Mucosa of stomach (tissue), 1 donor: ENCODE data around the gene MGST1.

Experiments used
- H3K27me3 ChIP-seq: one replicate; pipeline ENCODE4 v1.7.0; 2013; ENCODE audit warnings: mild to moderate bottlenecking, low read length; ENCODE audit not compliant: control insufficient read depth, insufficient read depth
- H3K36me3 ChIP-seq: one replicate; pipeline ENCODE4 v1.7.0; 2013; ENCODE audit warnings: low read length; ENCODE audit not compliant: control insufficient read depth, insufficient read depth
- H3K4me1 ChIP-seq: one replicate; pipeline ENCODE4 v1.7.0; 2013; ENCODE audit warnings: mild to moderate bottlenecking, low read length; ENCODE audit not compliant: control insufficient read depth, insufficient read depth
- H3K4me3 ChIP-seq: one replicate; pipeline ENCODE4 v1.7.0; 2013; ENCODE audit warnings: low read length
- H3K9ac ChIP-seq: one replicate; pipeline ENCODE4 v1.7.0; 2013; ENCODE audit warnings: mild to moderate bottlenecking, low read length, moderate library complexity
- H3K9me3 ChIP-seq: one replicate; pipeline ENCODE4 v1.7.0; 2013; ENCODE audit warnings: mild to moderate bottlenecking, low read length, moderate library complexity; ENCODE audit not compliant: control insufficient read depth
- donor health status: Pancreatic carcinoma.

Gene MGST1

GRCh38 chr12:16327963-16328362 lies 19.5 kb upstream of the MGST1 start:
- no peak overlapping the region for H3K9ac ChIP-seq
- peaks cover 7% of the 10 kb centered on the region for H3K4me1 ChIP-seq
- no peaks in the 10 kb centered on the region for H3K36me3 ChIP-seq
- no peaks in the 10 kb centered on the region for H3K27me3 ChIP-seq
- no peak overlapping the region for H3K4me3 ChIP-seq
- H3K9me3 ChIP-seq = no peaks in the 10 kb centered on the region

- Histone ChIP-seq H3K9ac (no peak overlapping the region), H3K27me3 (no peaks in the 10 kb centered on the region), H3K9me3 (no peaks in the 10 kb centered on the region), H3K4me3 (no peak overlapping the region), H3K4me1 (peaks cover 5% of the 10 kb centered on the region), H3K36me3 (no peaks in the 10 kb centered on the region)
Measured at GRCh38 chr12:16329594-16329993, 17.9 kb upstream of the MGST1 start.

- Histone ChIP-seq H3K9ac (no peak overlapping the region), H3K27me3 (no peaks in the 10 kb centered on the region)
Measured at GRCh38 chr12:16330560-16330959, 16.9 kb upstream of the MGST1 start.

GRCh38 chr12:16331998-16332397 lies 15.4 kb upstream of the MGST1 start:
- H3K27me3 ChIP-seq = no peaks in the 10 kb centered on the region
- no peak overlapping the region for H3K9ac ChIP-seq
- H3K4me1 ChIP-seq = no peaks in the 10 kb centered on the region
- no peaks in the 10 kb centered on the region for H3K9me3 ChIP-seq
- H3K36me3 ChIP-seq = no peaks in the 10 kb centered on the region
- no peak overlapping the region for H3K4me3 ChIP-seq

More at GRCh38 chr12:16330560-16330959, 16.9 kb upstream of the MGST1 start:
- H3K4me1 ChIP-seq = no peaks in the 10 kb centered on the region
- no peaks in the 10 kb centered on the region for H3K9me3 ChIP-seq
- no peaks in the 10 kb centered on the region for H3K36me3 ChIP-seq
- no peak overlapping the region for H3K4me3 ChIP-seq

GRCh38 chr12:16335838-16336237 lies 11.6 kb upstream of the MGST1 start:
- H3K9me3 ChIP-seq = no peaks in the 10 kb centered on the region
- no peak overlapping the region for H3K4me3 ChIP-seq
- no peaks in the 10 kb centered on the region for H3K36me3 ChIP-seq
- H3K27me3 ChIP-seq = no peaks in the 10 kb centered on the region
- no peak overlapping the region for H3K9ac ChIP-seq
- no peaks in the 10 kb centered on the region for H3K4me1 ChIP-seq

GRCh38 chr12:16344269-16344668 lies 3.2 kb upstream of the MGST1 start:
- Histone ChIP-seq H3K27me3 (no peaks in the 10 kb centered on the region), H3K4me1 (no peaks in the 10 kb centered on the region), H3K4me3 (no peak overlapping the region), H3K36me3 (no peaks in the 10 kb centered on the region), H3K9me3 (no peaks in the 10 kb centered on the region), H3K9ac (no peak overlapping the region)

- H3K9me3 ChIP-seq = no peaks in the 10 kb centered on the region
- no peaks in the 10 kb centered on the region for H3K36me3 ChIP-seq
- no peak overlapping the region for H3K4me3 ChIP-seq
- H3K9ac ChIP-seq = no peak overlapping the region
- H3K4me1 ChIP-seq = peaks cover 3% of the 10 kb centered on the region
- H3K27me3 ChIP-seq = no peaks in the 10 kb centered on the region
Measured at GRCh38 chr12:16345105-16345504, 2.3 kb upstream of the MGST1 start.

- H3K36me3 ChIP-seq = no peaks in the 10 kb centered on the region
- peaks cover 8% of the 10 kb centered on the region for H3K4me1 ChIP-seq
- peak overlapping the region; percentile 69 for H3K4me3 ChIP-seq
- no peaks in the 10 kb centered on the region for H3K9me3 ChIP-seq
- no peaks in the 10 kb centered on the region for H3K27me3 ChIP-seq
- H3K9ac ChIP-seq = peak overlapping the region; percentile 83
Measured at GRCh38 chr12:16346958-16347357, 487 bp upstream of the MGST1 start.

GRCh38 chr12:16348435-16349130 lies 1.1 kb downstream of the MGST1 start:
- Histone ChIP-seq H3K27me3 (no peaks in the 10 kb centered on the region), H3K9me3 (no peaks in the 10 kb centered on the region), H3K4me1 (peaks cover 8% of the 10 kb centered on the region), H3K9ac (peak overlapping the region; percentile 83), H3K36me3 (no peaks in the 10 kb centered on the region), H3K4me3 (peak overlapping the region; percentile 69)

- H3K4me1 ChIP-seq = peaks cover 8% of the 10 kb centered on the region
- peak overlapping the region; percentile 29 for H3K4me3 ChIP-seq
- H3K9ac ChIP-seq = peak overlapping the region; percentile 83
- no peaks in the 10 kb centered on the region for H3K36me3 ChIP-seq
- no peaks in the 10 kb centered on the region for H3K27me3 ChIP-seq
- H3K9me3 ChIP-seq = no peaks in the 10 kb centered on the region
Measured at GRCh38 chr12:16349131-16349460, 1.7 kb downstream of the MGST1 start.

- H3K4me1 ChIP-seq = peaks cover 8% of the 10 kb centered on the region
Measured at GRCh38 chr12:16350682-16351081, 3.2 kb downstream of the MGST1 start.

GRCh38 chr12:16352481-16352880 lies 5.0 kb downstream of the MGST1 start:
- H3K9me3 ChIP-seq = no peaks in the 10 kb centered on the region
- no peak overlapping the region for H3K4me3 ChIP-seq
- no peak overlapping the region for H3K9ac ChIP-seq

More at GRCh38 chr12:16350682-16351081, 3.2 kb downstream of the MGST1 start:
- Histone ChIP-seq H3K36me3 (no peaks in the 10 kb centered on the region), H3K9me3 (no peaks in the 10 kb centered on the region), H3K9ac (no peak overlapping the region), H3K4me3 (no peak overlapping the region), H3K27me3 (no peaks in the 10 kb centered on the region)

GRCh38 chr12:16358878-16359277 lies 11.4 kb downstream of the MGST1 start:
- Histone ChIP-seq H3K4me3 (no peak overlapping the region), H3K36me3 (no peaks in the 10 kb centered on the region), H3K9ac (no peak overlapping the region), H3K4me1 (no peaks in the 10 kb centered on the region), H3K27me3 (no peaks in the 10 kb centered on the region), H3K9me3 (no peaks in the 10 kb centered on the region)

More at GRCh38 chr12:16352481-16352880, 5.0 kb downstream of the MGST1 start:
- Histone ChIP-seq H3K27me3 (no peaks in the 10 kb centered on the region), H3K4me1 (peaks cover 8% of the 10 kb centered on the region), H3K36me3 (no peaks in the 10 kb centered on the region)
